GM21576 (cell line): ENCODE measurements around the gene APOBEC3G.

ENCODE experiments used
- ATAC-seq: cut with Tn5 transposase; IDR thresholded peaks from one replicate; pipeline ENCODE4 v1.9.1; 2021; ENCODE audit warnings: mild to moderate bottlenecking, moderate library complexity; ENCODE audit not compliant: unreplicated experiment

Gene APOBEC3G

DNA sequence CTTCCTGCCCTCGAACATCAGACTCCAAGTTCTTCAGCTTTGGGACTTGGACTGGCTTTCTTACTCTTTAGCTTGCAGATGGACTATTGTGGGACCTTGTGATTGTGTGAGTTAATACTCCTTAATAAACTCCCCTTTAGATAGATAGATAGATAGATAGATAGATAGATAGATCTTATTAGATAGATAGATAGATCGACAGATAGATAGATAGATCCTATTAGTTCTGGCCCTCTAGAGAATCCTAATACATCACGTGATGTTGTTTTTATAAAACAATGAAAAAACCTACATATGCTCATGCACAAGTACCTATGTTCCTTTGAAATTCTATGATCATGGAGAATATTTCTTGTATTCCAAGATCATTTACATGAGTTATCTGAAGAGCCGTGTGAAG lies 43.9 kb downstream of the APOBEC3G start:
- ATAC-seq, result no peak

DNA sequence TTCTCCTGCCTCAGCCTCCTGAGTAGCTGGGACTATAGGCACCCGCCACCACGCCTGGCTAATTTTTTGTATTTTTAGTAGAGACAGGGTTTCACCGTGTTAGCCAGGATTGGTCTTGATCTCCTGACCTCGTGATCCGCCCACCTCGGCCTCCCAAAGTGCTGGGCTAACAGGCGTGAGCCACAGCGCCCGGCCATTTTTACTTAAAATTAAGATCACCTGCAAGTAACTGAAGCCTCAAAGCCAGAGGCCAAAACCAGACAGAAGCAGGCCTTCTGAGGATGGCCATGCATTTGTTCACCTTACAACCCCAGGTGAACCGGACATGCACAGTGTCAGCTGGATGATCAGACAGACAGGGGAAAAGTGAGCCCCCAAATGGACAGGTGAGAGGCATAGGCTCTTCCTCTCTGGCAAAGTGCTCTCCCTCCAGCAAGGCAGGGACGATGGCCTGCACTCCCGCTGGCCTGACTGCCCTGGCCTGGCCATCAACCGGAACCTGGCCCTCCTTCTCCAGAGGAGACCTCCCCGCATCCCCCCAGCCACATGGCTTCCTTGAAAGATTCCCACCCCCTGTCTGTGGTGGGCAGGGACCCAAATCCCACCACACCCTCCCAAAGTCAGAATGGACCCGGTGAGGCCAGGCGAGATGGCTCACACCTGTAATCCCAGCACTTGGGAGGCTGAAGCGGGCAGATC lies 45.8 kb downstream of the APOBEC3G start:
- ATAC-seq, result no peak

DNA sequence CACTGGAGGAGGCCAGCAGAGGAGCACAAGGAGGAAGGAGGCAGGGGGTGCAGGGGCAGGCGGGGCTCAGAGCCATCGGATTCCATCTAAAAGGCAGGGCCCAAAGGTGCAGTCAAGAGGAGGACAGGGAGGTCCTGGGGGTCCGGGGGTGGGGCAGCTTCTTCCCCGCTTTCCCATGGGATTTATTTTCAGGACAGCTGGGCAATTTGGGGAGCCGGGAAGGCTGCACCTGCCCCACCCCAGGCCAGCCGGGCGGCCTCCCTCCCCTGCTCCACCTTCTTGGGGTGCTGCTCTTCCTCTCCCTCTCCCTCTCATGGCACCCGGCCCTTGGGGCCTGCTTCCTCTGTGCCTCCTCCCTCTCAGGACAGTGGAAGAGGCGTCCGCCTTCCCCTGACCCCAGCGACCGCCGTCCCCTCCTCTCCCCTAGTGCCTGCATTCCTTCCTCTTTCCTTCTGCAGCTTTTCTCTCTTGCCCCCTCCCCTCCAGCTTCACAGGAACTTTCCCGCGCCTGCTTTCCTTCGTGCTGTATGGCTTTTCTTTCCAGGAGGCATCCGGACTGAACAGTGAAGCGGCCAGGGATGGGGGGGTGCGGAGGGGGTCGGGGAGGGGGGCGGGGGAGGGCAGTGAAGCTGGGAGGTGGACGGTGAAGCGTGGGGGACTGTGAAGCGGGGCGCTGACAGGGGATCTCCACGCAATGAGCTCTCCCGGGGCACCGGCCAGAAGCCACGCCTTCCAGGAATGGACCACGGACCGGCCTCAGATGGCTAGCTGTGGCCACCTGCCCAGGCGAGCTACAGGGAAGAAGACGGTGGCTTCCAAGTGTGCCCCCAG lies 46.9 kb downstream of the APOBEC3G start:
- ATAC-seq, result no peak

DNA sequence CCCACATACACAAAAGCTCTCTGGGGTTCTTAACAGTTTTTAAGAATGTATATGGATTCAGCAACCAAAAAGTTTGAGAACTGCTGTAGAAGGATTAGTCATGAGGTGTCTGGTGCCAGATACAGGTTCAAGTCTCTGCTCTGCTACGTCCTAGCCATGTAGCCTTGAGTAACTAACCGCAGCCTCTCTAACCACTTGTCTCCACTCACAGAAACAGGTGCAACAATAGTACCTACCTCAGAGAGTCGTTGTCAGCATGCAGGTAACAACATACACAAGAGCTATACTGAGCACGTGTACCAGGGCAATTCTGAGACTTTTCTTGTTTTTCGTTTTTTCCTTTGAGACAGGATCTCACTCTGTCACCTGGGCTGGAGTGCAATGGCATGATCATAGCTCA lies 48.5 kb downstream of the APOBEC3G start:
- ATAC-seq, result no peak

DNA sequence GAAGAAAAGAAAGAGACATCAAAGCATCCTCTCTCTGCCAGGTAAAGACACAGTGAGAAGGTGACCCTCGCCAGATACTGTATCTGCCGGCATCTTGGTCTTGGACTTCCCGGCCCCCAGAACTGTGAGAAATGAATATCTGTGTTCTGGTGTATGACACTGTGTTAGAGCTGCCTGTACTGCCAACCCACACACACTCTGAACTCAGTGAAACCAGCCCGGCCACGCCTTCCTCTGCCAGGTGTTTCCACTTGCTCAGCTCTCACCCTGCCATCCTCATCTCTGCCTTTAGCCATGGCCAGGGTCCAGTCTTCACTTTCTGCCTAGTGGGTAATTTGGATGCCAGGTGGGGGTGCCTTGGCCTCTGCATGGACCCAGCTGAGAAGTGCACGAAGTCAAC lies 51.4 kb downstream of the APOBEC3G start:
- no peak for ATAC-seq

DNA sequence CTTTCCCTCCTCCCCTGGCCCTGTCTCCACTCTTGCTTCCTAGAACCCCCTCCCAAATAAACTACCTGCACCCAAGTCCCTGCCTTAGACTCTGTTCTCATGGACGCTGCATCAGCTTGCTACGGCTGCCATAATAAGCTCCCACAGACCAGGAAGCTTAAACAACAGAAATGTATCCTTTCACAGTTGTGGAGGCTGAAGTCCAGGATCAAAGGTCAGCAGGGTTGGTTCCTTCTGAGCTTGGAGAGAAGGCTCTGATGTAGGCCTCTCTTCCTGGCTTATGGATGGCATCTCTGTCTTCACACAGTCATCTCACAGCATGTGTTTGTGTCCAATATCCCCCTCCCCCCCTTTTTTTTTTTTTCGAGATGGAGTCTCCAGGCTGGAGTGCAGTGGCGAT lies 52.0 kb downstream of the APOBEC3G start:
- no peak for ATAC-seq

DNA sequence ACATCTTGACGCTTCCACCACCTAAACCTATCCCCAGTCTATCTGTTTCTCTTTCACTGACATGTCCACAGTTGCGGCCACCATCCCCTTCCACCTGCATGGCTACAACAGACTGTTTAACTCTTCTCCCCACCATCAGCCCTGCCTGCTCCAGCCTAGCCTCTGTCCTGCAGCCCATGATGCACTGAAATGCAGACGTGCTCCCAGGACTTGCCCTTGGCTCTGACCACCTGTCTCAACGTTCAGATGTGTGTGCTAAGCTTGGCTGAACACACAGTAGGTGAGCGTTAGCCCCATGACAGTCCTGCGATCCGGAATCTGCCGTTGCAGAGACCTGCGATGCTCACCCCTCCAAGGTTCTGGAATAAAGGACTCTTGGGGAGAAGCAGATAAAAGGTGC lies 52.7 kb downstream of the APOBEC3G start:
- no peak for ATAC-seq

DNA sequence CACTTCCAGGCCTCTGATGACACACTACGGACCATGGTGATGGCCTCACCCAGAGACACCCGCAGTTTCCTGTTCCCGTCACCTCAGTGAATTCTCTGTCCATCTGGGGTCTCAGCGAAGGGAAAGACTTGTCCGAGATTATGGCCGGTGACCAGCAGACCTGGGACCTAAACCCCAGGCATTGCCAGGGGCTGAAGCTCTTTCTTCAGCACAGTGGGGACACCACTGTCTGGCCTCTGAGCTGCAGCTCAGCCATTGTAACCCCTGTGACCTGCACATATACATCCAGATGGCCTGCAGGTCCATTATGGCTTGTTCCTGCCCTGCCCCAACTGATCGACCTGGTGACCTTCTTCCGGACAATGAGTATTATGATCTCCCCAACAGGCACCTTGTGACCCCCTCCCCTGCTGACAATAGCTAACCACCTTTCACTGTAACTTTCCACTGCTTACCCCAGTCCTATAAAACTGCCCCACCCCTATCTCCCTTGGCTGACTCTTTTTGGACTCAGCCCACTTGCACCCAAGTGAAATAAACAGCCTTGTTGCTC lies 53.2 kb downstream of the APOBEC3G start:
- ATAC-seq, result no peak

DNA sequence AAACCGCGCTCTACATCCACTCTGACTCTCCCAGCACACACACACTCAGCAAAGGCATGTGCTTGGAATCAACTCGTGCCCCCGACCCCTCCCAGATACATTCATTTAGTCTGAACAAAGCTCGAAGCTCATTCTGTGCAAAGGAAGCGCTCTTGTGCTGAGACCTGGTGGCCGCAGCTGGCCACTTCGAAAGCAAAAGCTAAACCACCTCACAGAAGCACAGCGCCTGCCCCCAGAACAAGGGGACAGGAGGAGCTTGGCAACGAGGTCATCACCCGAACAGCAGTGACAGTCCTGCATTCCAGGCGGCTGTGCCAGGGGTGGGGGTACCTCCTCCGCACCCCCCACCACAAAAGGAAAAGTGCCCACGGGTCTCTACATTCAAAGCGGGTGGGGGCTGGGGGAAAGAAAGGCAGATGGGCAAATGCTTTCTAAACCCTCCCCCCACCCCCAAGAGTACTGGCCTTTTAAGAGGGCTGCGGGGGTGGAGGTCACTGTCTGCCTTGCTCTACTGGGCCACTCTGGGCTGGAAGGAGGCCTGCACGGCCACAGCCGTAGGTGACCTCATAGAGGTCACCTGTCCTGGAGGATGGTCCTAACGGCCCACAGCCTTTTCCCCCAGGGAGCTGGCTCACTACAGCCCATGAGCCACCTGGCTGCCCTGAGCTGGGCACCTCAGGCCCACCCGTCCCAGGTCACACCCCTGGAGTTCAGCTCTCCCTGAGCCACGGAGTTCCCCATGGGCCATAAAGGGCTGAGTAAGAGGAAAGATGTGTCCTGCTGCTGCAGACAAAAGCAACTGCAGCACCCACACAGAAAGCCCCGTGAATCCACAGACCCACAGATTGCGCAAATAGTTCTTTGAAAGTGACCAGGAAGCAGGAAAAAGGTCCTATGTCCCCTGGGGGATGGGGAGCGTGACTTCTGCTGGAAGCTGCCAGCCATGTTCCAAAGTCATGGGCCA lies 54.1 kb downstream of the APOBEC3G start:
- ATAC-seq, result no peak

DNA sequence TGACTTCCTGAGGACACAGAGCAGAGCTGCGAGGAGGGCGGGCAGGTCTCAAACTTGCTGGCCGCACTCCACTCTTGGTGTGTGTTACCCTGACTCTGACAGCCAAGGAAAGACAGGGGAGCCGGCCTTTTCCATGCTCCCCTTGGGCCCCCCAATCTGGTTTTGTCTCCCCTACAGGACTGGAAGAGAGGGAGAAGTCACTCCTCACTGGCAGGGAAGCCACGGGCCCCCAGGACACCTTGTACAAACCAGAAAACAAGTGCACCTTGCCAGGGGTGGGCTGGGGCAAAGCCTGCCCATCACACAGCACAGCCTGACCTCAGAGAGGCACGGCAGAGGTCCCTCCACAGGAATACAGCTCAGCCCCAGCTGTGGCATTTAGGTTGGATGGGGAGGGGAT lies 55.2 kb downstream of the APOBEC3G start:
- no peak for ATAC-seq

DNA sequence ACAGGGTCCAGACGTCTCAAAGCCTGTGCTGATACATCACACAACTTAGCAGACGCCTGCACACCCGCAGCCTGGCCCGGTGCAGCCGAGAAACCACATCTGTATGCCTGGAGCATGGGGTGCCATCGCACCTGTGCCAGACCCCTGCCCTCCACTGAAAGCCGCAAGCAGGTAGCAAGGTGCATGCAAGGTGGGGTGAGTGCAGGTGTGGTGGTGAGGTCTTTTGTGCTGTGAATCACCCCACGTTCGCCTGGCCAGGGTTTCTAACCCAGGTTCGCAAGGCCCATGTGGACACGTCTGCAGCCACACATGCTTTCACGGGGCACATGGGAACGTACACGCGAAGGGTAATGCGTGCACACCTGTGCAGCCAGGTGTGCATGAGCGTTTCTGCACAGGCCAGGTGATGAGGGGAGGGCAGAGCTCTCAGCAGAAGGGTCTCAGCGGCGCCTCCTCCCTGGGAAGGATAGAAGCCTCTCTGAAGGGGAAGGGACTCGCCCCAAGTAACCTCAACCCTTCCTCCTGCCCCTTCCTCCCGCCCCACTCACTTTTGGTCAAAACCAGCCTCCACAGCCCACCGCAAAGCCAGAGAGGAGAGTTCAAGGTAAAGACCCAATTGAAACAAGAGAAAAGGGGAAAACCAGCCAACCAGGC lies 55.9 kb downstream of the APOBEC3G start:
- no peak for ATAC-seq

DNA sequence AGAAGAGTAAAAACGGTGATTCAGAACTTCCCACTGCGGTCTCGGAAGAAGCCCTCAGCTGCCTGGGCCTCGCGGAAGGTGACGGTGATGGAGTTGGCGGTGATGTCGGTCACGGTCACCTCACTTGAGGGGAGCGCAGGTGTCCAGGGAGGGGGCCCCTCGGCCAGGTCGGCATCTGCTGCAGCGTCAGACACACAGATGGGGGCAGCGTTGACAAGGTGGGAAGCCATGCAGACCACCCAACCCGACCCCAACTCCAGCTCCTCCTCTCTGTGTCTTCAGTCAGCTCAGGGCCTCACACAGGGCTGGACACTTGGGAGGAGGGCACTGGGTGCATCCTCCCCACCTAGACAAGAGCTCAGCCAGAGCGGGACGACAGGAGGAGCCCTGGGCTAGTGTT lies 56.8 kb downstream of the APOBEC3G start:
- no peak for ATAC-seq

DNA sequence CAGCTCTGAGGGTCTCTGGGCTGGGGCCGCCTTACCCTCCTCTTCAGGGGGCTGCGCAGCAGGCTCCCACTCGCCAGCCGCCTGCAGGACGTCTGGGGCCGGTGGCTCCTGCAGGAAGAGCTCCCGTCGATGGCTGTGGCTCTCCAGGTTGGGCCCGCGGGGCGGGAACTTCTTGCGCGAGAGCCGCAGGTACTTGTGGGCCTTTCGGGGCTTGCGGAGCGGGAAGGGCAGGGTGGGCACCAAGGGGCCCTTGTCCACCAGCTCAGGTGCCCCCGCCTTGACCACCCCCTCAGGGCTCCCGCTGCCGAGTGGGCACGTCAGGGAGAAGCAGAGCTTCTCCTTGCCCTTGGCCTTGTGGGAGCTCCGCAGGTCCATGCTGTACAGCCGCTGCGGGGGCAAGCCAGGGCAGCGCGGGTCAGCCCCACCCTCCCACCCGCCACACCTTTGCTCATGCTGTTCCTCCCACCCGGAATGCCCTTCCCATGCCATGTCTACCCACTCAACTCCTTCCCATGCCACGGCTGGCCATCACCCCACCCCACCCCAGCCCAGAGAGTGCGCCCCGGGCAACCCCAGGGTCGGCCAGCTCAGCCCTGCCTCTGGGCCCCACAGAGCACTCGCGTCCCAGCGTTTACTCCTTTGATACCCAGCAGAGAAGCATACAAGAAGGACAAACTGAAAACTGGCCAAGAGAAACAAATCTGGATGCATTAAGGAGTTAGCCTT lies 57.5 kb downstream of the APOBEC3G start:
- no peak for ATAC-seq

DNA sequence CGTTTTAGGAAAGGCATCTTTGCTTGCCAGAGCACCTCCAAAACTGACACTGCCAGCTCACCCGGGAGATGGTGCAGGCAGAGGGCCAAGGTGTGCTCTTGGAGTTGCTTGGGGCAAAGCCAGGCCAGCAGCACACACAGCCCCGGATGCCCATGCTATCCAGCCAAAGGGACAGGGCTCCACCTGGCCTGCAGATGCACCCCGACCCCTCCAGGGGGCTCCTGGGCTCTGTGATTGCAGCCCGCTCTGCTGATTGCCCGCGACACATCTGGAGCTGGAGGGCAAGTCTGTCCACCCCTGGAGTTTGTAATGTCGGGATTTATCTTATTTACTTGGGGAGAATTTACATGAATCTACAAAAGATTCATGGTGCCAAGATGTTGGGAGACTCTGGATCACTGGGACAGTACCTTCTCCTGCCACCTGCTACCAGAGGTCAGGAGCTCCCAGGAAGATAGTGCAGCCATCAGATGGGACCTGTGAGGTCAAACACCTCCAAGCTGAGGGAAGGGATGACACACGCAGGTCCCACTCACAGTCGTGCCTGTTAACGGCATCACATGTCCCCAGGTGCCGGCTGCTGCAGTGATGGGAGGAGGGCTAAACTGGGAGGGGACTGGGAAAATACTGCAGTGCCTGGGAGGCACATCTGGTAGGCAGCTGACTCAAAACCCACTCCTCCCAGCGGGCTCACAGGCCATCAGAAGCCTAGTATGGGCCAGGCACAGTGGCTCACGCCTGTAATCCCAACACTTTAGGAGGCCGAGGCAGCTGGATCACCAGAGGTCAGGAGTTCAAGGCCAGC lies 58.2 kb downstream of the APOBEC3G start:
- no peak for ATAC-seq

DNA sequence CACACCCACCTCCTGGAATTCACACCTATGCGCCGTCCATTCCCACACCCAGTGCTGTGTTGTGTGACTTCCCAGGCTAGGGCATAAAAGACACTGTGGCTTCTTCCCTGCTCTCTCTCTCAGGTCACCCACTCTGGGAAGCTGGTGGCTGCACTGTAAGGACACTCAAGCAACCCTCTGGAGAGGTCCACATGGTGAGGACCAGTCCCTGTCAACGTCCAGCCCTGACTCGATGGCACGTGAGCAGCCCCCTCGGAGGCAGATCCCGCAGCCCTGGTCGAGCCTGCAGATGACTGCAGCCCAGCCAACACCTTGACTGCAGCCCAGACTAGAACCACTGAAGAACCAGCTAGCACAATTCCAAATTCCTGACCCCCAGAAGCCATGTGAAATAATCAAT lies 59.2 kb downstream of the APOBEC3G start:
- no peak for ATAC-seq
